GM21723 (cell line): ENCODE measurements around the gene HOXA11.

Source experiments
- ATAC-seq: cut with Tn5 transposase; IDR thresholded peaks from one replicate; pipeline ENCODE4 v1.9.1; 2021; ENCODE audit warnings: mild to moderate bottlenecking, moderate library complexity; ENCODE audit not compliant: unreplicated experiment

Gene HOXA11

GRCh38 chr7:27182285-27182841, 2.7 kb downstream of the HOXA11 start:
- ATAC-seq: no peak

GRCh38 chr7:27181795-27182275, 3.2 kb downstream of the HOXA11 start:
- ATAC-seq: no peak

GRCh38 chr7:27180431-27181420, 4.3 kb downstream of the HOXA11 start:
- no peak for ATAC-seq

GRCh38 chr7:27179503-27180430, 5.3 kb downstream of the HOXA11 start:
- no peak for ATAC-seq

DNA sequence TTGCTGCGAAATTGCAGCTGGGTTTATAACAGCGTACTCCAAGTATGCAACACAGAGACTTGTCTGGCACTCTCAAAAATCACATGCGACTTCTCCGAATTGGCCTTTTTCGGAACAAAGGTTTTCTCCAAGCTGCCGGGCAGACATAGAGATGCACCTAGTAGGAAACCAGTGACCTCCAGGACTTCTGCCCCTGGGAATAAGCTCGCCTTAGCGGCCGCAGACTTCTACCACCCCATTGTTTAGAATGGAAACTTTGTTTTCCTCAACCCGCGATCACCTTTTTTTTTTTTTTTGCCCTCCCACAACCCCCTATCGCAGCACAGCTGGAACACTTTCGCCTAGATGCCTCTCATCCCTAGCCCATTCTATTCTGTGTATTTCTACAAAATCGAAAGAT, 6.0 kb downstream of the HOXA11 start:
- no peak for ATAC-seq

DNA sequence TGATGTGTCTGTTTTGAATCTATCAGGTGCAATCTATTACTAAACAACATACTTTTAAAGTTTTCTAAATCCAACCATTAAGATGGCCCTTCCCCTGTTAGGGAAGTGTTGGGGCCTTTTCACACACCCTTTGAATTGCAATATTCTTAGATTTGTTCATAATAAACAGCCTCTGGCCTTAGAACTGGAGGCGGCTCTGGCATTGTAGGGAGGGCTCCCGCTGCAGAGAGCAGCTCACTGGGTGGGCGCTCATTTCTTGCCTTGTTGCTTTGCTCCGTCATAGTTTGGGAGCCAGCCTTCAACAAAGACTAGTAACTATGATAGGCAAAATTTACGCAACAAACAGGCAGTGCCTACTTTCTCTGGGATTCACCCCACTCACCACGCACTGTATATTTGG, 6.7 kb downstream of the HOXA11 start:
- no peak for ATAC-seq

DNA sequence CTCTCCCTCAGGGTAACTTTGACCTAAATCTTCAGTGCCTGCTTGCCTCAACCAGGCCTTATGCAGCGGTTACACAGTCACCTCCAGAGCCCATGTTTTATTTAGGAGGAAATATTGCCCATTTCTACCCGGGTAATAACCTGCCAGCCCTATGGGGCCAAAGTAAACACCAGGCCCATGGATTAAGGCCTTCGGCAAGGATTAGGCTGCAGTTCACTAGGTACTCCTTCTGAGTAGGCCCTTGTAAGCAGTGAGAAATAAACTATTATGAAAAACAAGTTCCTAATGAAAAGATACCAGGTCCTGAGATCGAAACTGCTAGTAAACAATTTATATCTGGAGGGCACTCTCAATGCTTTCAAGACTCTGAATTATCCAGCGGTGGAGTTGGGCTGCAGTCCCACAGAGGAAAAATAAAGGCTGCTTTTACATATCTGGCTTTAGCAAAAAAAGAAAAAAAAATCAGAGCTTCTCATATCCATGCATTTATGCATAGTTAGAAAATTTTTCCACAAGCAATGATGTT, 7.2 kb downstream of the HOXA11 start:
- no peak for ATAC-seq

DNA sequence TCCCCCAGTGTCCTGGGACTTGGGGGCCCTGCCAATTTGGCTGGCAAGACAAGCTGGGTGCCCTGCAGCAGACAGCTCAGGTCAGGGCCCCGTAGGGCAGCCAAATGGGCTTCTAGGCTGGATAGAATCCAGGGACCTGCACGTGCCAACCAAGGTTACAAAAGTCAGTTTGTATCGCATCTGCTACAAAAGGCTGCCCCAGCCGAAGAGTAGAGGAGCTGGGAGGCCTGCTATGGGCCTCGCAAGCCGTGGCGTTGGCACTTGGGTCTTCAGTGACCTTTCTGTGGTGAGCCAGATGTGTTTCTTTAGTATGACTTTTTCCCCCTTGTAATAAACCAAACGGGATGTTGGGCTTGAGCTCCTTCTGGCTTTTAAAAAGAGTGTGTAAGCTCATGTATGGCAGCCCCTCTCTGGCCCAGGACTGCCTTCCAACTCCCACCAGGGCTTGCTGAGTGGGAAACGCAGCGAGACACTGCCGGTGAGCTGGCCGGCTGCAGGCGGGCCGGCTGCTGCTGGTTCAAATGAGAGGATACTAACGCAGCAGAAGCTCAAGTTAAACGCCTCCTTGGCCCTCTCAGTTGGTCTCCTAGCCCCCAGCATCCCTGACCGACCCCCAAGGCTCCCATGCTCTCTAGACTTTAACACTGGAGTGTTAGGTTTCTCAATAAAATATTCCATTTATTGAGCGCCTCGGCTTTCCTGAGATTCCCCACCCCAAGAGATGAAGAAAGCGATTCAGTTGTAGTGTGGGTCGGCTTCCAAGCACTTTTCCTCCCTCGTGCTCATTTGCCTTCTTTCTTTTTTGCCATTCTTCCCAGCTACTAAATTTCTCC, 7.9 kb downstream of the HOXA11 start:
- ATAC-seq: no peak

DNA sequence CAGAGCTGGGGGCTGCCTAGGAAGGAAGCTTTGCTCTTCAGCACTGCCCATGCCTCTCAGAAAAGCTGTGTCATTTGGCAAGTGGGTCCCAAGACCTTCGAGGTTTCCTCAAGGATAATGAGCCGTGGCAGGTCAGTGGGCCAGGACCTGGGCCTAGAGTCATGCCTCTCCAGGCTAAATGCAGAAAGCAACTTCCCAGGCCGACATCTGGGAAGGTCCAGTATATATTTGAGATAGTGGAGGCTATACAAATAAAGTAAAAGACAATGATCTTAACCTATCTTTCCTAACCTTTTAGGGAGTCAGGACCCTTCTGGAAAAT, 8.5 kb downstream of the HOXA11 start:
- no peak for ATAC-seq

DNA sequence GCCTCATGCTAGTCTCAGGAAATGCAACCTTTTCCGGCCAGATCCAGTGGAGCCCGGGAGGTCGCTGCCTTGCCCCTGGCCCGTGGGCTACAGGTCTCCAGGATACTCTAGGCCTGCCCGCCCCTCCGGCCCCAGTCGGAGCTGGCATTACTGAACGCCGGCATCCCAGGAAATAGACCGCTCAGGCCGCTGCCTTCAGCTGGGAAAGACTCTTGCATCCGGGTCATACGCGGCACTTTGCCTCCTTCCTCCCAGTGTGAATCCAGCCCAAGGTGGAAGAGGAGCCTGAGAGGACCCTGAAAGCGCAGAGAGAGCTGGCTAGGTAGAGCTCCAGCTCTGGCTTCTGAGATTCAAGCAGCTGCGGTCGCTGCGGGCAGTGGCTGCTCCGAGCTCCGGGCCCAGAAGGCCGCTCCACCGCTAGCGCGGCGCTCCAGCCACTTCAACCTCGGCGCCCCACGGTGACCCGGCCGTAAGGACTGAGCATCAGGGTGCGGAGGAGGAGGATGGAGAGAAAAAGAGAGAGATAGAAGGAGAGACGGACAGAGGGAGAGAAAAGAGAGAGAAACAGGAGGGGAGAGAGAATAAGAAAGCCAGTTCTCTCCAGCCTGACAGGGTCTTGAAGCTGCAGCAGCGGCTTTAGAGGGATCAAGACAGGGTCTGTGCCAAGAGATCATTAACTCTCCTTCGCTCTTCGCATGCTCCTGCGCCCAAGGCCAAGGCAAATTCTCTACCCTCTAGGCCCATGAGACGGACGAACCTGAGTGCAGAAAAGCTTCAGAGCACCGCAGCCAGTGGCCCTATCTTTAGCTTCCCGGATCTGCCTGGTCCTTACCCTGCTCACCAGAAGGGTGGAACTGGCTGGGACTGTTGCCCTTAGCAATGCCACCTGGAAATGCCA, 9.2 kb downstream of the HOXA11 start:
- ATAC-seq: no peak

GRCh38 chr7:27174874-27175625, 10.0 kb downstream of the HOXA11 start:
- no peak for ATAC-seq

DNA sequence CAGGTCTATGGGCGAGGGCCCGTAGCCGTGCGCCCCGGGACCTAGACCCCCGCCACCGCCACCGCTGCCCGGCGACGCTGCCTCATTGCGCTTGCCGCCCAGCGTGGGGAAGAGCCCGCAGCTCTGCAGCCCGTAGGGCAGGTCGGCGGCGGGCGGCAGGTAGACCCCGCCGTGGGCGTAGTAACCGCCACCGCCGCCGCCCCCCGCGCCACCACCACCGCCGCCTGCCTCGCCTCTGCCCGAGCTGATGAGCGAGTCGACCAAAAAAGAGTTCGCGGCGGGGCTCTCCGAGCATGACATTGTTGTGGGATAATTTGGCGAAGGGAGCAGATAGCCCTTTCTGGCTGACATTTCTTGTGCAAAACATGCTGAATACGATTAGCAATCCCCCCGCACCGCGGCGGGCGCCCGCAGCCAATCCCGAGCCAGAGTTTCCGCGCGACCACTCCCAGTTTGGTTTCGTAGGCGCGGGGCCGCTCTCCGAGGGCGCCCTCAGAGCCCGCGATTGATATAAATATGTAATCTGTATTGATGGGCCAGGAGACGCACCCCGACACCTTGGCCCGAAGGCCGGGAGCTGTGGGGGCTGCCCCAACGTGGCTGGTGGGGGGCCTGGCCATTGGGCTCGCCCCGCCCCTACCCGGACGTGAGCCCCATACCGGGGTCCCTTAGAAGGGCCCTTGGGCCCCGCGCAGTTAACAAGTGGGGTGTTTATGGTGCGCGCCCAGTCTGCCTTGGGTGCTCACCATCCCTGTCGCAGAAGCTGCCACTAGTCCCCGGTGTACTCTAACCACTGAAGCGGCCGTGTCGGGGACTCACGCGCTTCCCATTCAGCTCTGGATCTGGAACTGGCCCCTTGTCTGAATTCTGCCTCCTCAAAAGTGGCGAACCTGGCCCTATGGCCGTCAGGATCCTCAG, 10.8 kb downstream of the HOXA11 start, which contains the start of gene HOXA10:
Gene HOXA10 (minus strand): TSS at position 365 of the 918 bp plus-strand sequence. CDS start 14 bp downstream, at position 351.
- ATAC-seq: no peak

- no peak for ATAC-seq
Observed at GRCh38 chr7:27173511-27173955, 11.5 kb downstream of the HOXA11 start.

DNA sequence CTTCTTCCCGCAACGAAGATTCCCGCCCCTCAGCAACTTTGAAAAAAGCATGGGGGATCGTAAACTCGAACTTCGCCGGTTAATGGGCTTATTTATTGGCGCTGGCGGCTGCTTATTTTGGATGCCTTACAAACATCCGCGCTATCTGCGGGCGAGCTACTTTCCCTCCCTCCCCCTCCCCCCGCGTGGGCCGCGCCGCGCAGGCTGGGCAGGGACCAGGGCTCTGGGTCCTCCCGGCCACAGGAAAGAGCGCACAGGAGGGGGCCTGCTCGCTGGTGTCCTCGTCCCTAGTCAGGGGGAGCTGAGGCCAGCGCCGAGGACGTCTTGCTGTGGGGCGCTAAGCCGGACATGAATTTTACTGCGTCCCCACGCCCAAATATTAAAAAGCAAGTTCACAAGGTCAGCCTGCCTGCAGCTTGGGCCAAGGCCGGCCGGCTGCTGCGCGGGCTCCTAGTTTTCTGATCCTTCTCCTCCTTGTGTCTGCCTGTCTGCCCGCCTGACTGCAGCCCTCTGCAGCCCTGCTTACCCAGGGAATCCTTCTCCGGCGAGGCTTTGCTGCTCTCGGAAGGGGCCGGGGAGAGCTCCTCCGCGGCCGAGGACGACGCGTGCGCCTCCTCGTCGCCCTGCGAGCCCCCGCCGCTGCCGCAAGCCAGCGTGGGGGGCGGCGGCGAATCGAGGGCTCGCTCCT, 12.1 kb downstream of the HOXA11 start:
- no peak for ATAC-seq

GRCh38 chr7:27172315-27172774, 12.7 kb downstream of the HOXA11 start:
- ATAC-seq: no peak

DNA sequence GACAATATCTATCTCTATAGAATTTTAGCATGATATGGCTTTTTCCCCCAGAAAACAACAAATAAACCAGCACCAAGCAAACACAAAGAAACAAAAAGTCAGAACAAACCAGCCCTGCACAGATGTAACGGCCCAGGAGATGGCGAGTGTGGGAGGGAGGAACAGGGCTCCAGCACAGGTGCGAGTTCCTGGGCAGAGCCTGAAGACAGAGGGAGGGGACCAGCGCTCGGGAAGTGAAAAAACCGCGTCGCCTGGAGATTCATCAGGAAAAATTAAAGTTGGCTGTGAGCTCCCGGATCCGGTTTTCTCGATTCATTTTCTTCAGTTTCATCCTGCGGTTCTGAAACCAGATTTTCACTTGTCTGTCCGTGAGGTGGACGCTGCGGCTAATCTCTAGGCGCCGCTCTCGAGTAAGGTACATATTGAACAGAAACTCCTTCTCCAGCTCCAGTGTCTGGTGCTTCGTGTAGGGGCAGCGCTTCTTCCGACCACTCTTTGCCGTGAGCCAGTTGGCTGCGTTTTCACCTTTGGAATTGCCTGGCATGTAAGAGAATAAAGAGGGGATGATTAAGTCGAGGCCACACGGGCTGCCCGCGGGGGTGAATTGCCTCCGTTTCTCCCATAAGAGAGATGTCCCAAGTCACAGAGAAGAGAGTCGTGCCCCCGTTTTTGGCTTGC, 13.3 kb downstream of the HOXA11 start:
- ATAC-seq: no peak
